Measurements from ENCODE around the gene MLF2.

- TF ChIP-seq POLR2A (IDR thresholded peaks at IDR 0.05; ENCODE audit: low read length) (no peak), GATA1 (IDR thresholded peaks at IDR 0.05; ENCODE audit: low read depth, low read length) (no peak)
These were observed 7.0 kb downstream of the MLF2 start for GRCh38 chr12:6745741-6746525.

All from erythroblast (primary cell).